NOMO-1 treated with dmso at 0.1 percent for 144 hours (cell line): ENCODE results near the gene EMB.
"Not testable (repeated sequence)": the region's sequence is repeated elsewhere in the genome, so short reads cannot be mapped to it uniquely, and the experiment has no call there.

ENCODE experiments used
- DNase-seq: peaks from one replicate; lab custom pipeline; 2025; ENCODE audit not compliant: unreplicated experiment; lab: John Stamatoyannopoulos, UW

The EMB gene

DNA sequence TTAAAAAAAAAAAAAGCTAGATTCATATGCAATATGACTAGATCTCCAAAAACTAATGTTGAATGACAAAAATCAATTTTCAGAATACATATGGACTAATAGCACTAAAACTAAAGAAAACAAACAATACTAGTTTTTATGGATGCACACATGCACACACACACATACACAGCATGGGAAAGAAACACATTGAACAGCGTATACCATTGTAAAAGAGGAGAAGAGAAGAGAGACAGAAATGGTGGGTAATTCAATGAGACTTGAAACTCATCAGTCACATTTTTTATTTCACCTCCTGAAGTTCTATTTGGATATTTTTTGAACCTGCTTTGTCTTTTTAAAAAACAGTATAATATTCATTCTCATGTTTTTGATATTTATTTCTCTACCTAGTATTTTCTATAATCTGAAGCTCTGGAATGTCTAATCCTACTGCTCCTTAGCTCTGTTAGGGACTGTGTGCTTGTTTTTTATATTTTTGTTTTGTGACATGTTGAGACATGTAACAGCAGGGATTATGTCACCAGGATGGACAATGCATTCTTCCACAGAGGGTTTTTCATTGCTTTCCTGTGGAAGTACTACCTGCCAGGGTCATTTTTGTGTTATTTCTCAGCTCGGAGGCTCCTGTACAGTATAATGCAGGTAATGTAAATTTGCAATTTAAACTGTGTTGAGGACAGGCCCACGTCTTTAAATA lies 17.8 kb downstream of the EMB start:
- DNase-seq: not testable (repeated sequence)

DNA sequence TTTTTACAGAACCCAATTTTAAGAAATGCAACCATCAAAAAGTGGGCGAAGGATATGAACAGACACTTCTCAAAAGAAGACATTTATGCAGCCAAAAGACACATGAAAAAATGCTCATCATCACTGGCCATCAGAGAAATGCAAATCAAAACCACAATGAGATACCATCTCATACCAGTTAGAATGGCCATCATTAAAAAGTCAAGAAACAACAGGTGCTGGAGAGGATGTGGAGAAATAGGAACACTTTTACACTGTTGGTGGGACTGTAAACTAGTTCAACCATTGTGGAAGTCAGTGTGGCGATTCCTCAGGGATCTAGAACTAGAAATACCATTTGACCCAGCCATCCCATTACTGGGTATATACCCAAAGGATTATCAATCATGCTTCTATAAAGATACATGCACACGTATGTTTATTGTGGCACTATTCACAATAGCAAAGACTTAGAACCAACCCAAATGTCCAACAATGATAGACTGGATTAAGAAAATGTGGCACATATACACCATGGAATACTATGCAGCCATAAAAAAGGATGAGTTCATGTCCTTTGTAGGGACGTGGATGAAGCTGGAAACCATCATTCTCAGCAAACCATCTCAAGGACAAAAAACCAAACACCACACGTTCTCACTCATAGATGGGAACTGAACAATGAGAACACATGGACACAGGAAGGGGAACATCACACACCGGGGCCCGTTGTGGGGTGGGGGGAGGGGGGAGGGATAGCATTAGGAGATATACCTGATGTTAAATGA lies 19.7 kb downstream of the EMB start:
- not testable (repeated sequence) for DNase-seq

DNA sequence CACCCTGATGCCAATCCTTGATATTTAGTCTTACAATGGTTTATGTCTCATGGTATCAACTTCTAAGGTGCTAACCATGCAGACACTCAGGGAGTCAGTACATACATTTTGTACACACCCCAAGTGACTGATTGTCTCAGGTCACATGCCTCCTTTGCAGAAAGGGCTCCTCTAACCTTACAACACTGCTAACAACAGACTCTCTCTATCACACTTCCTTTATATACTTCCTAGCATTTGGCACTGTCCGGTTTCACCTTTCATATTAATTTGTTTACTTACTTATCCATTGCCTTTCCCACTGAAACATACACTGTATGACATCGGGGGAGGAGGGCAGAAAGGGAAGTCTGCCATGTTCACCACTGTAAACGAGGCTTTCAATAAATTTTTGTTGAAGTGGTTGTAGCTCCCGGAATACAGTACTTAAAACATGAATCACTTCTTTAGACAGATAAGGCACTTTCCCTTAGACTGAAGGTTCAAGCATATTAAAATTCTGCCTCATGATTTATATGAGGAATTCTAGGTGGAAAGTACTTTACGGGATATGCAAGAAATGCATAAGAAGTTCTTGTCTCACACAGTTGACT lies 20.6 kb downstream of the EMB start:
- DNase-seq: no peak

DNA sequence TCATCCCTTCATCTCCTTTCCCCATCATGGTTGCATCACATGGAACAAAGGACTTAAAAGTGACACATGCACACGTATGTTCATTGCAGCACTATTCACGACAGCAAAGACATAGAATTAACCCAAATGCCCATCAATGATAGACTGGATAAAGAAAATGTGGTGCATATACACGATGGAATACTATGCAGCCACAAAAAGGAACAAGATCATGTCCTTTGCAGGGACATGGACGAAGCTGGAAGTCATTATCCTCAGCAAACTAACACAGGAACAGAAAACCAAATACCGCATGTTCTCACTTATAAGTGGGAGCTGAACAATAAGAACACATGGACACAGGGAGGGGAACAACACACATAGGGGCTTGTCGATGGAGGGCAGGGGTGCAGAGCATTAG lies 21.4 kb downstream of the EMB start:
- DNase-seq: not testable (repeated sequence)

DNA sequence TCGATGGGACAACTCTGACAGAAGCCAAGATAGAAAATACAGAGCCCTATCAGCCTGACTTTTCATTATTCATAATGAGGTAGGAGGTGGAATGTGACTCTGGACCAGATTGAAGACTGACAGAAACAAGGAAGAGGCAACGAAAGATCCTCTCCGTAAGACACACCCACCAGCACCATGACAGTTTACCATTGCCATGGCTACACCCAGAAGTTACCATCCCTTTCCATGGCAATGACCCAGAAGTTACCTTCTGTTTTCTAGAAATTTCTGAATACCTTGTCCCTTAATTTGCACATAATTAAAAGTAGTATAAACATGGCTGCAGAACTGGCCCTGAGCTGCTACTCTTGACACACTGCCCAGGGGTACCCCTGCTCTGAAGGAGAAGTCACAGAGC lies 24.5 kb downstream of the EMB start:
- DNase-seq: not testable (repeated sequence)

DNA sequence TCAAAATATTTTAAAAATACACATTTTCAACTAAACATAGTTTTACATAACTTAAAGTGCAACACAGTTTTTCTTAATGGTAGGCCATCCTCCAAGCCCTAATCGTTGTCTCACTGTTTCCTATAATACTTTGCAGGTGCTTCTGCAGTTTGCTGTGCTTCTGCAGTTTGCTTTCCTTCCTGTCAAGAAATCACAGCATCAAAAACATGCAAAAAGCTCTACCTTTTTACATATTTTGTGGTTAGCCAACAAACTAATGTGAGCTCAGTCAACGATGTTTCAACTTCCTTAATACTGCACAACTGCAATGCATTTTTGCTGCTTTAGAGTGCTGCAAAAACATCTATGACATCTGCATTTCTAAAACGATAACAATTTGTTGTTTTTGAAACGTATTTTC lies 25.2 kb downstream of the EMB start:
- no peak for DNase-seq

DNA sequence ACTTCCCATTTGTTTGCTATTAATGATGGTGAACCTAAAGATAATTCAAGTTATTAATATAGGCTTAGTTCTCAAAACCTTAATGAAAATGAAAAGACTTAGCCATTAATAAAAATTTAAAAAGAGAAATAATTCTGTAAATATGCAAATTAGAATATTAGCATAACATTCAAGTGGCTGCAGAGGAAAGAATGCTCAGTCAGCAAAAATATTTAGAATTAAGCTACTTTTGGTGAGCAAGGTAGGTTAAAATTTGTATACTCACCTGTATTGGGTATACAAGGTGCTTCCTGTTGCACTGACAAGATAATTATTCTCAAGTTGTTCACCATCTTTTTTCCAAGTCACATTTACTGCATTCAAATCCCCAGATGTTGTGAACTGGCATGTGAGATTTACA lies 30.2 kb downstream of the EMB start:
- not testable (repeated sequence) for DNase-seq

DNA sequence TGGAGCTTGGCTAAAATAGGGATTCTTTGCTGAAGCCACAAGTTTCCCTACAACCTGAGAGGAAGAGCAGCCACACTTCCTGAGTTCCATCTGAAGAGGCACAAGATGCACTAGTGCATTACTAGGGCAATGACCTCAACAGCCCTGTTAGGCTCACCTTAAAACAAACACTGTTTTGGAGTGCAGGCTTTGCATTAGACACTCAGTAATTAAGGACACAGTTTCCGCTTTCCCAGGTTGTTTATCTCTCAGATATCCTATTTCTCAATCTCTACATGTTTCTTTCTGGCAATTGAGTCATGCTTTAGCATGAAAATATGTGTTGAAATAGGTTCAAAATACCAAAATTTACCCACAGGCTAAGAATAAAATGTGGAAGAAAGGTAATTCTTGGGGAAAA lies 34.2 kb downstream of the EMB start:
- DNase-seq: no peak

DNA sequence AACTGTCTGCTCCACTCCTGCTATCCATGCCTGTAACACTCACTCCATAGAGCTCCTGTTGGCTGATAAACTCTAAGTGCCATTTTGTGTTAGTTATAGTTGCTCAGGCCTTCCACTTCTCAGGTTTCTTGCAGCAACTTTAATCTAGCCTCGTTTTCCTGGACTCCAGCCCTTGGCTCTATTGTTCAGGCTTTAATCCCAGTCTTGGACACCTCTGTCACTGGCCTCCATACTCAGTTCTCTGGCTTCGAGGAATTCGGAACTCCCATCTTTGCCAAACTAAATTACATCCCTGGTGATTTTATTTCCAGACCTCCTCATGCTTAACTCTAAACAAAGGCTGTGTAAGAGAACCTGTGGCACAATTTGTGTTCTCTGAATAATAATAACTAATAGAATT lies 39.8 kb downstream of the EMB start:
- no peak for DNase-seq

DNA sequence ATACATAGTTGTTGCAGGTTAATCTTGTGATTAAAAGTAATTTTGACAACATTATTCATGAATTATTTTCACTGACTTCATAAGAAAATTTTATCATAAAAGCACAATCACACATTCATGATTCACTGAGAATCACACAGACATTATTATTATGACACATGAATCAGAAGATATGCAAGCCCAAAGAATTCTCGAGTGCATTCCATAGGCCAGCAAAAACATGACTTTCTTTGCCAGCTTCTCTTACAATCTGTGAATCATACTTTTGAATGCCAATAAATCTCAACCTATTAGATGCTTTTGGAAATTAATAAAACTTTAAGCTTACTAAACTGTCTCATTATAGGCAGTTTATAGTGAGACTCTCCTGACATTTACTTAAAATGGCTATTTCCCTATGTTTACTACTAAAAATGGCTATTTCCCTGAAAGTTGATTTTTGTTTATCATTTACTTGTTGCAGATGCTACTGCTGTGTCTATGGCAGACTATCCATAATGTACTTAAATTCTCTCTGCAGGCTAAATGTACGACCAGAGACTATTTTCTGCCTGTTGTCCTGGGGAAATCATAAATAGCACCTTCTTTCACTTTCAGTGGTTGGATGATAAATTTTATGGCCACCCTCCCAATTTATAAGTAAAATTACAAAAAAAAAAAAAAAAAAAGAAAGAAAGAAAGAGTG lies 47.0 kb downstream of the EMB start:
- not testable (repeated sequence) for DNase-seq

DNA sequence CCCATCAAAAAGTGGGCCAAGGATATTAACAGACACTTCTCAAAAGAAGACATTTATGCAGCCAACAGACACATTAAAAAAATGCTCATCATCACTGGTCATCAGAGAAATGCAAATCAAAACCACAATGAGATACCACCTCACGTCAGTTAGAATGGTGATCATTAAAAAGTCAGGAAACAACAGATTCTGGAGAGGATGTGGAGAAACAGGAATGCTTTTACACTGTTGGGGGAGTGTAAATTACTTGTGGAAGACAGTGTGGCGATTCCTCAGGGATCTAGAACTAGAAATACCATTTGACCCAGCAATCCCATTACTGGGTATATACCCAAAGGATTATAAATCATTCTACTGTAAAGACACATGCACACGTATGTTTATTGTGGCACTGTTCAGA lies 48.8 kb downstream of the EMB start:
- DNase-seq: not testable (repeated sequence)

DNA sequence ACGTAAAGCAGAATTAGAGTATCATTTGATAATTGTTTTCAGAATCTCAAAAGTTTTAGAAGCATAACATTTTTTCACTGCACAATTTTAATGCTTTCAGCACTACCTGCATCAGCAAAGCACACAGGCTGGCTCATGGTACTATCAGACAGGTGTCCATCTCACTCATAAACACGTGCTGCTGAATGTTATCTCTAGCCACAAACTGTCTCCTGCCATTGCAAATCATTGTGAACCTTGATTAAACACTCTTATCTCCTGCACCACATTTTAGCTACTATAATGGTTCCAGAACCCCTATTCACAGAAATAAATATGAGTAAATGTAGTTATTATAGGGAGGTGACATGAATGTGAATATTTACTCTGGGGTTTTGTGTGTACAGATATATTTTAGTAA lies 56.7 kb downstream of the EMB start:
- DNase-seq: not testable (repeated sequence)

DNA sequence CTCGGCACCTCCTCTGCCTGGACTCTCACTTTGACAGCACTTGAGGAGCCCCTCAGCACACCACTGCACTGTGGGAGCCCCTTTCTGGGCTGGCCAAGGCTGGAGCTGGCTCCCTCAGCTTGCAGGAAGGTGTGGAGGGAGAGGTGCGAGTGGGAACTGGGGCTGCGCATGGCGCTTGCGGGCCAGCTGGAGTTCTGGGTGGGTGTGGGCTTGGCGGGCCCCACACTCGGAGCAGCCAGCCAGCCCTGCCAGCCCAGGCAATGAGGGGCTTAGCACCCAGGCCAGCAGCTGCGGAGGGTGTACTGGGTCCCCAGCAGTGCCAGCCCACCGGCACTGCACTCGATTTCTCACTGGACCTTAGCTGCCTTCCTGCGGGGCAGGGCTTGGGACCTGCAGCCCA lies 64.4 kb downstream of the EMB start:
- not testable (repeated sequence) for DNase-seq

DNA sequence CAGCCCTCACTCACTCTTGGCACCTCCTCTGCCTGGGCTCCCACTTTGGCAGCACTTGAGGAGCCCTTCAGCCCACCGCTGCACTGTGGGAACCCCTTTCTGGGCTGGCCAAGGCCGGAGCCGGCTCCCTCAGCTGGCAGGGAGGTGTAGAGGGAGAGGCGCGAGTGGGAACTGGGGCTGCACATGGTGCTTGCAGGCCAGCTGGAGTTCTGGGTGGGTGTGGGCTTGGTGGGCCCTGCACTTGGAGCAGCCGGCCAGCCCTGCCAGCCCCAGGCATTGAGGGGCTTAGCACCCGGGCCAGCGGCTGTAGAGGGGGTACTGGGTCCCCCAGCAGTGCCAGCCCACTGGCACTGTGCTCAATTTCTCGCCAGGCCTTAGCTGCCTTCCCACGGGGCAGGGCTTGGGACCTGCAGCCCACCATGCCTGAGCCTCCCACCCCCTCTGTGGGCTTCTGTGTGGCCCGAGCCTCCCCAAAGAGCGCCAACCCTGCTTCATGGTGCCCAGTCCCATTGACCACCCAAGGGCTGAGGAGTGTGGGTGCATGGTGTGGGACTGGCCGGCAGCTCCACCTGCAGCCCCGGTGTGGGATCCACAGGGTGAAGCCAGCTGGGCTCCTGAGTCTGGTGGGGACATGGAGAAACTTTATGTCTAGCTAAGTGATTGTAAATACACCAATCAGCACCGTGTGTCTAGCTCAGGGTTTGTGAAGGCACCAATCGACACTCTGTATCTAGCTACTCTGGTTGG lies 71.6 kb downstream of the EMB start:
- DNase-seq: not testable (repeated sequence)

DNA sequence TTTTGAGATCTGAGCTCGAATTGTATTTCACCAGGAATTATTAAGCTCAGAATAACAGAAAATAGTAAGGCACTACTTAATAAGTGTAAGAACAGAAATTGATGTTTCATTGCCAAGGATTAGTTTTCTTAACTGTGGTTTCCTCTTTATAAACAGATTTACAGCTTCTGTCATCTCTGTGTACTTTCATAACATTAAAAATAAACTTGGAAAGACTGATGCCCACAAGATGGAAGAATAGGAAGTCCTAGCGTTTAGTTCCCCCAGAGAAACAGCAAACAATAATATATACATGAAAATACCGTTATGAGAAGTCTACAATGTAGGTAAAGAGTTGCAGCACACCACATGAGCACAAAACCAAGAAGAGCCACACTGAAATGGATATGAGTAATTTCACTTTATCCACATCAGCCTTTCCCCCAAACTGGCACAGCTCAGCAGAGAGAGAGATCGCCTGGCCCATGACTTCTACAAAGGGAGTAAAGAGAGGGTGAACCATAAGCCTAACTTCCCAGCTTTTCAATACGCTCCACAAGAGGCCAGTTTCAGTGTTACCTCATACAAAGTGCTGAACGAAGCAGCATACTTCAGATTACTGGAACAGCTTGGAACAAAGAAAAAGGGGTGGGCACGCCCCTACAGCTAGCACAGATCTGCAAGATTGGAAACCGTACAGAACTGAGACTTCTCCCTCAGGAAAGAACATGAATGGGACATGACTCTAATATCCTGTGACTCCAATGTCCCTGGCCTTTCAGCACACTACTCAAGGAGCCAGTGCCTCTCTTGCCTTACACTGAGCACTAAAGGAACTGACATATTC lies 75.4 kb downstream of the EMB start:
- DNase-seq: no peak

DNA sequence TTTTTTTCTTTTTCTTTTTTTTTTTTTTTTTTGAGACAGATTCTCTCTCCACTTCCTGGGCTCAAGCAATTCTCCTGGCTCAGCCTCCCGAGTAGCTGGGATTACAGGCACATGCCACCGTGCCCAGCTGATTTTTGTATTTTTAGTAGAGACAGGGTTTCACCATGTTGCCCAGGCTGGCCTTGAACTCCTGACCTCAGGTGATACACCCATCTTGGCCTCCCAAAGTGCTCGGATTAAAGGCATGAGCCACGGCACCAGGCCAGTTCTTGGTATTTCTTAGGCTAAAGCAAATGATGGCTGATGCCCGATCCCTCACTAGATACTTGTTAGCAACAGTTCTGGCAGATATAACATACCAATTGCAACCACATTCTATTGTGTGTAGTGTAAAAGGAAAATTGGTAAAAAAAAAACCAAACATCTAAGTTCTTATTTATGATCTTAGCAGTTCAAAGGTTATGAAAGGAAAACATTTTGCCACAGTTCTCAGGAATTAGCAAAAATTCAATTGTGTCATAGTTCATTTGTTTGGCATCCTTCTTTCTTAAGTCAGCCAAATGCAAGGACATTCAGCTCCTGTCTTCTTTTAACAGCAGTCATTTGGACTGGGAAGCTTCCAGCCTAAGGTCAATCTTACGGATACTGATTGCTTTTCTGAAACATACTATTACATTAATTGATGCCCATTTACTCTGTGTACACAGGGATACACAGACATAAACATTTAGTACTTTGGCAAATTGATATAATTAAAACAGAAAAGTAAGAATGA lies 76.4 kb downstream of the EMB start:
- not testable (repeated sequence) for DNase-seq

DNA sequence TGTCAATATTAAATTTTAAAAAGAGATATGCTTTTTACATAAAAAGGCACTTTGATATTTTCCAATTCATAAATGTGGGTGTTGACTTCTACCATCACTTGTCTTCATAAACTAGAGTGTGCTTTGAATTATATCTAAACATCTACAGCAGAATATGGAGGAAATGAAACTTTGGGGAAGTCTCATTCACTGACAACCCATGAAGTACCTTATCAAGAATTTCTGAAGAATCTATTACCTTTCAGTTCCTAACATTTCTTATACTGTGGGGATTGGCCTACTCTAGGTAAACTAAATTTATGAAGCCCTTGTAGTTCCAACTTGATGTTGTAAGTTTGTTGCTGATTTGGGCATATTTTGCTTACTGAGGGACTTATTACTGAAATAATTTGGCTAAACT lies 81.9 kb downstream of the EMB start:
- DNase-seq: no peak

DNA sequence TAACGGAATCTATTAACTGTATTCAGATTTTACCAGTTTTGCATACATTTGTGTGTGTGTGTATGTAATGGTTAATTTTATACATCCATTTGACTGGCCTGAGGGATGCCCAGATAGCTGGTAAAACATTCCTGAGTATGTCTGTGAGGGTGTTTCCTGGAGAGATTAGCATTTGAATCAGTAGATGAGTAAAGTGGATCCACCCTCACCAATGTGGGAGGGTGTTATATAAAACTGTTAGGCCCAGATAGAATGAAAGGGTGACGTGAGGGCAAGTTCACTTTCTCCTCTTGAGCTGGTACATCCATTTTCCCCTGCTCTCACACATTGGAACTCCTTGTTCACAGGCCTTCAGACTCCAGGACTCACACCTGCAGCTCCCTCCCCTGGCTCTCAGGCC lies 88.7 kb downstream of the EMB start:
- DNase-seq: no peak
